ENCODE results near the gene RNF214. TPM values are rescaled to one million over a fixed set of nuclear protein-coding genes. Genes with fewer than 3 reads are reported as not detected.

RNF214 gene
- total RNA-seq, 1 experiment from 2014 or later = 37.8 TPM

- TF ChIP-seq EZH2 (IDR thresholded peaks at IDR 0.05; ENCODE audit: borderline replicate concordance, low read depth, low read length, poor library complexity, severe bottlenecking) (no peak), CTCF (conservative IDR thresholded peaks at IDR 0.05; ENCODE audit: low read depth, low read length) (no peak)
These were observed 32.3 kb upstream of the RNF214 start for GRCh38 chr11:117199916-117200812.

GRCh38 chr11:117200813-117201657 is 31.4 kb upstream of the RNF214 start:
- intact Hi-C loops (cut with micrococcal nuclease; ENCODE audit: unreplicated experiment) = no loop called here
- Histone ChIP-seq H3K27ac (ENCODE audit: low read depth, low read length, poor library complexity, severe bottlenecking) (no peak overlapping the region), H3K9me3 (ENCODE audit: low read depth, low read length, poor library complexity, severe bottlenecking) (no peaks in the 10 kb centered on the region), H3K36me3 (ENCODE audit: insufficient read depth, low read length, poor library complexity, severe bottlenecking) (peaks cover 6% of the 10 kb centered on the region), H3K27me3 (replicated peaks; ENCODE audit: insufficient read depth, low read depth, low read length, poor library complexity) (no peaks in the 10 kb centered on the region), H3K4me1 (ENCODE audit: insufficient read depth, low read length, poor library complexity, severe bottlenecking) (peaks cover 4% of the 10 kb centered on the region), H3K4me3 (ENCODE audit: low read depth, low read length, poor library complexity, severe bottlenecking) (no peak overlapping the region)
- TF ChIP-seq CTCF (conservative IDR thresholded peaks at IDR 0.05; ENCODE audit: low read depth, low read length) (no peak), EZH2 (IDR thresholded peaks at IDR 0.05; ENCODE audit: borderline replicate concordance, low read depth, low read length, poor library complexity, severe bottlenecking) (no peak)
- POLR2A ChIA-PET (ENCODE audit: low non-redundant PET) = no interaction called here
- CTCF ChIA-PET = no interaction called here
- no peak for DNase-seq (ENCODE audit: low spot score)
- BruUV-seq (replicated peaks) = no TSS peak

More at GRCh38 chr11:117199916-117200812, 32.3 kb upstream of the RNF214 start:
- ChIA-PET CTCF (no interaction called here), POLR2A (ENCODE audit: low non-redundant PET) (no interaction called here)
- Histone ChIP-seq H3K4me3 (ENCODE audit: low read depth, low read length, poor library complexity, severe bottlenecking) (no peak overlapping the region), H3K27me3 (replicated peaks; ENCODE audit: insufficient read depth, low read depth, low read length, poor library complexity) (no peaks in the 10 kb centered on the region), H3K9me3 (ENCODE audit: low read depth, low read length, poor library complexity, severe bottlenecking) (no peaks in the 10 kb centered on the region), H3K4me1 (ENCODE audit: insufficient read depth, low read length, poor library complexity, severe bottlenecking) (peaks cover 4% of the 10 kb centered on the region), H3K27ac (ENCODE audit: low read depth, low read length, poor library complexity, severe bottlenecking) (no peak overlapping the region), H3K36me3 (ENCODE audit: insufficient read depth, low read length, poor library complexity, severe bottlenecking) (peaks cover 4% of the 10 kb centered on the region)
- BruUV-seq (replicated peaks) = no TSS peak
- intact Hi-C loops (cut with micrococcal nuclease; ENCODE audit: unreplicated experiment) = no loop called here
- DNase-seq (ENCODE audit: low spot score) = no peak

- CTCF ChIA-PET = interaction anchor here (0.5 kb wide), 1 partner anchor 16 kb away, joined by 10 read pairs; no protein-coding TSS in a partner anchor
- POLR2A ChIA-PET (ENCODE audit: low non-redundant PET) = no interaction called here
- no TSS peak for BruUV-seq (replicated peaks)
- Histone ChIP-seq H3K27ac (ENCODE audit: low read depth, low read length, poor library complexity, severe bottlenecking) (no peak overlapping the region), H3K4me1 (ENCODE audit: insufficient read depth, low read length, poor library complexity, severe bottlenecking) (peaks cover 4% of the 10 kb centered on the region), H3K27me3 (replicated peaks; ENCODE audit: insufficient read depth, low read depth, low read length, poor library complexity) (no peaks in the 10 kb centered on the region), H3K9me3 (ENCODE audit: low read depth, low read length, poor library complexity, severe bottlenecking) (no peaks in the 10 kb centered on the region), H3K4me3 (ENCODE audit: low read depth, low read length, poor library complexity, severe bottlenecking) (no peak overlapping the region), H3K36me3 (ENCODE audit: insufficient read depth, low read length, poor library complexity, severe bottlenecking) (peaks cover 6% of the 10 kb centered on the region)
- intact Hi-C loops (cut with micrococcal nuclease; ENCODE audit: unreplicated experiment) = no loop called here
- DNase-seq (ENCODE audit: low spot score) = no peak
- TF ChIP-seq CTCF (conservative IDR thresholded peaks at IDR 0.05; ENCODE audit: low read depth, low read length) (no peak), EZH2 (IDR thresholded peaks at IDR 0.05; ENCODE audit: borderline replicate concordance, low read depth, low read length, poor library complexity, severe bottlenecking) (no peak)
These were observed 30.7 kb upstream of the RNF214 start for GRCh38 chr11:117201658-117202305.
